ENCODE results near the gene DEFB132.
"Not testable (repeated sequence)": the region's sequence is repeated elsewhere in the genome, so short reads cannot be mapped to it uniquely, and the experiment has no call there.

DNA sequence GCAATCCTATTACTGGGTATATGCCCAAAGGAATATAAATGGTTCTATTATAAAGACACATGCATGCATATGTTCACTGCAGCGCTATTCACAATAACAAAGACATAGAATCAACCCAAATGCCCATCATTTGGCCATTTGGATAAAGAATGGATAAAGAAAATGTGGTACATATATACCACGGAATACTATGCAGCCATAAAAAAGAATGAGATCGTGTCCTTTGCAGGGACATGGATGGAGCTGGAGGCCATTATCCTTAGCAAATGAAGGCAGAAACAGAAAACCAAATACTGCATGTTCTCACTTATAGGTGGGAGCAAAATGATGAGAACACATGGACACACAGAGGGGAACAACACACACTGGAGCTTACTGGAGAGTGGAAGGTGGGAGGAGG, 31.6 kb upstream of the DEFB132 start:
- TF ChIP-seq, protein P1, sequence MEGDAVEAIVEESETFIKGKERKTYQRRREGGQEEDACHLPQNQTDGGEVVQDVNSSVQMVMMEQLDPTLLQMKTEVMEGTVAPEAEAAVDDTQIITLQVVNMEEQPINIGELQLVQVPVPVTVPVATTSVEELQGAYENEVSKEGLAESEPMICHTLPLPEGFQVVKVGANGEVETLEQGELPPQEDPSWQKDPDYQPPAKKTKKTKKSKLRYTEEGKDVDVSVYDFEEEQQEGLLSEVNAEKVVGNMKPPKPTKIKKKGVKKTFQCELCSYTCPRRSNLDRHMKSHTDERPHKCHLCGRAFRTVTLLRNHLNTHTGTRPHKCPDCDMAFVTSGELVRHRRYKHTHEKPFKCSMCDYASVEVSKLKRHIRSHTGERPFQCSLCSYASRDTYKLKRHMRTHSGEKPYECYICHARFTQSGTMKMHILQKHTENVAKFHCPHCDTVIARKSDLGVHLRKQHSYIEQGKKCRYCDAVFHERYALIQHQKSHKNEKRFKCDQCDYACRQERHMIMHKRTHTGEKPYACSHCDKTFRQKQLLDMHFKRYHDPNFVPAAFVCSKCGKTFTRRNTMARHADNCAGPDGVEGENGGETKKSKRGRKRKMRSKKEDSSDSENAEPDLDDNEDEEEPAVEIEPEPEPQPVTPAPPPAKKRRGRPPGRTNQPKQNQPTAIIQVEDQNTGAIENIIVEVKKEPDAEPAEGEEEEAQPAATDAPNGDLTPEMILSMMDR (IDR thresholded peaks at IDR 0.05), result not testable (repeated sequence)
- not testable (repeated sequence) for TF ChIP-seq POLR2A (IDR thresholded peaks at IDR 0.05)

Measured in esophagus squamous epithelium (tissue), 4 donors.